GM19438 (cell line): ENCODE results near the gene CACTIN.

ENCODE experiments used
- ATAC-seq: cut with Tn5 transposase; IDR thresholded peaks from one replicate; pipeline ENCODE4 v1.9.1; 2021; ENCODE audit warnings: low read depth; ENCODE audit not compliant: unreplicated experiment

The CACTIN gene

DNA sequence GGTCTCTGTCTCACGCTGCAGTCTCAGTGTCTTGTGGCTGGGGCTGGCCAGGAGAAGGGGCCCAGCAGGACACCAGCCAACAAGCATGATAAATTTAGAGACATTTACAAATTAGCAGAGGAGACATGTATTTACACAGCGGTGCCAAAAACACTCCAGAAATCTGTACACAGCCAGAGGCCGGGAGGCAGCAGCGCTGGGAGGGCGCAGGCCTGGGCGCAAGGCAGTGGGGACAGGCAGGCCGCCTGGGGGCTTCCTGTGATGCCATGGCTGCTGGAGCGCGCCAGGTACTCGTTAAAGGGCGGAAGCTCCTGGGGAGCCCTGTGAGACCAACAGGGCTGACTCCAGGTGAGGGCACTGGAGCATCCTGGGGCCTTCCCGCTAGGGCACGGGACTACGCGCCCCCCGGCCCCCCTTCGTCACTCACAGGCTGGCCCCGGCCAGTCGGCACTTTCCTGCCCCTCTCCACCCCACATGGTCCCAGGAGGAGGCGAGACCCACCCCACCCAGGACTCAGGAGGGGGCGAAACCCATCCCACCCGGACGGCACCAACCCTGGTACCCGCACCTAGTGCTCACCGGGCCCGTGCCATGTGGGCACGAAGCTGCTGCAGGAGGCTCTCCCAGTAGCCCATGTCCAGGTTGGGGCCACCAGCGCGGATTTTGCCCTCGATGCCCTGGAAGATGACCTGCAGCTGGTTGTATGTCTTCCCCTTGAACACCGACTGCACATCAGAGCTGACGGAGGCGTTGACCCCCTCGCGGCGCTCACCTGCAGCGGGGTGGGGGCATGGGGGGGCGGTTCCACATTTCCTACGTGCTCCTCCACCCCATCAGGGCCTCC is 12.6 kb downstream of the CACTIN start:
- no peak for ATAC-seq

DNA sequence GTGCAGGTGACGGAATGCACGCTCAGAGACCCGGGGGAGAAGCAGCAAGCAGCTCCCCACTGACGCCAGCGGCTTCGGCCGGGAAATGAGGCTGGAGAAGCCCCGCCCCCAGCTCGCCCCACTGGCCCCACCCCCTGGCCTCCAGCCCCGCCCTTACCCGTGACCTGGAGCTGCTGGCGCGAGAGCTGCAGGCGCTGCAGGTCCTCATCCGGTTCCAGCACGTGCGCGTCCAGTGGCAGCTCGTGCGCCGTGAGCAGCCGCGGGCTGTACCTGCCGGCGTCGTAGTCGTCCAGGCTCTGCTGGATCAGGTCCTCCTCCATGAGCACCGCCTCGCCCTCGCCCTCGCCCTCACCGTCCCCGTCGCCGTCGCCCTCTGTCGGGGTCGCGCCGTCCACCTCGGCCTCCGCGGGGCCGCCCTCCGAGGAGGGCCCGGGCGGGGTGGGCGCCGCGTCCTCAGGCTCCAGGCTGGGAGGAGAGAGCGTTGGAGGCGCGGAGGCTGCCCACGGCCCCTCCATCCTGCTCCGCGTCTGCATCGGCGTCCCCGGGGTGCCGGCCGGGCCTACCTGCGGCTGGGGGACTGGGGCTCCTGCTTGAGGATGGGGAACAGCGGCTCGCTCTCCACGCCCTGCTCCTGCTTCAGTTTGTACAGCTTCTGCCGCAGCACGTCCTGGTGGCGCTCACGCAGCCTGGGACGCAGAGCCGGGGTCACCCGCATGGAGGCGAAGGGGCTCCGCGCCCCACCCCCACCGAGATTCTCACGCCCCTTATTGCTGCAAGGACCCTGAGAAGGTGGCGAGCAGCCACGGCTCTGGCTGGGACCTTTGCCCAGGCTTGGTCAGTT is 13.5 kb downstream of the CACTIN start:
- ATAC-seq: no peak

DNA sequence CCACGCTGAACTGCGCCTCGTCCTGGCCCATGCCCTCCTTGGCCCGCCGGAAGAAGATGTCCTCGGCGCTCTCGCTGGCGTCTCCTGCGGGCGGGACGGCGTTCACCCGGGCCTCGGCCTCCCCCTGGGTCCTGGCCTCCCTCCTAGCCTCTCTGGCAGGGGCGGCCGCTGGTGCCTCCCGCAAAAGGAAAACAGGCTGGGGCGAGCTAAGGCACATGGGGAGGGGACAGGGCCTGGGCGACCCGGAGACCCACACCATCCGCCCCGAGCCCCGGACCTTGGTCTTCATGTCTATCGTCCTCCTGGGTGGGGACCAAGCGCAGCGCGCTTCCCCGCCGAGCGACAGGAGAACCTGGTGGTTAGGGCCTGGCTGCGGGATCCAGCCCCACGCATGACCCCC is 14.3 kb downstream of the CACTIN start:
- ATAC-seq: no peak

DNA sequence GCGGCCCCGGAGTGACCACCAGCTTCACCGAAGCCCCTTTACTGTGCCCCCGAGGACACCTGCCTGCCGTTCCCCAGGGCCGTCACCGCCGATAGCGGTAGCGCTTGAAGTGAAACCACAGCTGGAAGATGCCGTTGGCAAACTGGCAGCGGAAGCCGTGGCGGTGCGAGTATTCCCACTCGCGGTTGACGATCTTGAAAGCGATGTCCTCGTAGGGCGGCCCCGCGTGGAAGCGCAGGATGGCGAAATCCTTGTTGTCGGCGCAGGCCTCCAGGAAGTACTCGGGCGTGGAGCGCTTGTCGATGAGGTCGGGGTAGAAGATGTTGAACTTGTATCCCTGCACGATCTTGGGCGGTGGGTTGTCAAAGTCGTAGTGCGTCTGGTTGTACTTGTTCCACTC is 14.7 kb downstream of the CACTIN start:
- no peak for ATAC-seq

DNA sequence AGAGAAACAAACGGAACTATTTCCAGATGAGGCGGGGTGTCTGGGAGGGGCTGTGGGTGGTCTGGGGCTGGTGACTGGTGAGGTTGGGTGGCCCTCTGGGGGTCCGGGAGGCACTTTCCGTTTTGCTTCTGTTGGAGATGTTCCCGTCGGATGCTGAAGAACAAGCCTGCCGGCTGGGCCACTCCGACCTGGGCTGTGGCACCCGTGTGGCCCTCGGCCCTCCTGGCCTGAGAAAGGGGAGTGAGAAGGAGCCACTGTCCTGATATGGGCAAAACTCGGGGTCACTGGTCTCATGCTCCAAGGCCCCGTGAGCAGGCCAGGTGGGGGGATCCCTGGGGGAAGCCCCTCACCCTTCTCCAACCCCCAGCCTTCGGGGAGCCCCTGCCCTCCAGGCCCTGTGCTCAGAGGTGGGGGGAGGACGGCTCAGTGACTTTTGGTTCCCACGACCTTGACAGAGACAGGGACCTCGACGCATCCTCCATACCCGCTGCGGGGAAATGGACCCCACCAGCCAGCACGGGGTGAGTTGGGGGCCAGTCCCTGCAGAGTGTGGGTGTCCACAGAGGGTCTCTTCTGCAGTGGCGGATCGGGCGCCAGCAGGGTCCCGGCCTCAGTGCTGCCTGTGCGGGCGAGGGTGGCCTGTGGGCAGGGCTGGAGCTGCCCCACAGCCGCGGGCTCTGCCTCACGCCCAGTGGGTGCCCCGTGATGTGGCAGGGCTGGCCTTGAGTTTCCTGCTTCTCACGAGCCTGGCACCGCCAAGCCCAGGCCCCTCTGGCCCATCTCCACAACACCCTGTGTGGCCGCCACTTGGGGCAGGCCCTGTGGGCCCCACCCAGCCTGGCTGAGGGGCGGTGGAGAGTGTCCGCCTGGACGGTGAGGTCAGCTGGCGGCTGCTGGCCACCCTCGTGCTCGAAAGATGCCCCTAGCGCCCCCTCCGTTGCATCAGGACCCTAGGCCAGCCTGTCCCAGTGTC is 15.6 kb downstream of the CACTIN start:
- no peak for ATAC-seq

DNA sequence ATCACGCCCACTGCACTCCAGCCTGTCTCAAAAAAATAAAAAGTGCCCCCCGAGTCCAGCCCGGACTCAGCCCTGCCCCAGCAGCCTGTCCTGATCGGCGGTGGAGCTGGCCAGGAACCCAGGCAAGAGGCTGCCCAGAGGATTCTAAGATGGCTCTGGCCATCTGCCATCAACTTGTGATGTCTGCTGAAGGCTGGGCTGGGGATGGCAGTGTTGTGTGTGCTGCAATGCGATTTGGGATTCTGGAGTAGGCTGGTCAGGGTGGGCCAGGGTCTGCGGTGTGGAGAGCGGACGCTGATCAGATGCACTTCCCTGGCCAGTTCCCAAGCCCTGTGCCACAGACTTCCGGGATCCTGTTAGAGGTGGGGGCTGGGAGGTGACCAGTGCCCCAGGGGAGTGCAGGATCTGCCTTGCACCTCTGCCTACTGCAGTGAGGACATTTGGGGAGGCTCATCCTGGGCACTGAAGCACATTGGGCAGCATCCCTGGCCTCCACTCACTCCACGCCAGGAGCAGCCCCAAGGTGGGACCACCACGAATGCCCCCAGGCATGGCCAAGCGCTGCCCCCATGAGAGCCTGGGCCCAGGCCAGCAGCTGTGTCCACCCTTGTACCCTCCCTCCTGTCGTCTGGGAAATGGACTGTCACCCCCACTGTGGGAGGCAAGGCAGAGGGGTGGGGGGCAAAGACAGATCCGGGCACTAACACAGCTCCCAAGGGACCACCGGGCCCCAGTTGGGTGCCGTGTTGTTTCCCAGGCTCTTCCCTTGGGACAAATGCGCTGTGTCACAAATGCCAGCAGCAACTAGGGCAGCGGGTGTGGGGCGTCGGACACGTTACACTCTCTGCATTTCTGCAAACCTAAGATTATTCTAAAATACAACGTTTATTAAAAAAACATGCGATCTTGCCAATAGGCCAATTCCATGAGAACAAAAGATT is 16.5 kb downstream of the CACTIN start:
- no peak for ATAC-seq

DNA sequence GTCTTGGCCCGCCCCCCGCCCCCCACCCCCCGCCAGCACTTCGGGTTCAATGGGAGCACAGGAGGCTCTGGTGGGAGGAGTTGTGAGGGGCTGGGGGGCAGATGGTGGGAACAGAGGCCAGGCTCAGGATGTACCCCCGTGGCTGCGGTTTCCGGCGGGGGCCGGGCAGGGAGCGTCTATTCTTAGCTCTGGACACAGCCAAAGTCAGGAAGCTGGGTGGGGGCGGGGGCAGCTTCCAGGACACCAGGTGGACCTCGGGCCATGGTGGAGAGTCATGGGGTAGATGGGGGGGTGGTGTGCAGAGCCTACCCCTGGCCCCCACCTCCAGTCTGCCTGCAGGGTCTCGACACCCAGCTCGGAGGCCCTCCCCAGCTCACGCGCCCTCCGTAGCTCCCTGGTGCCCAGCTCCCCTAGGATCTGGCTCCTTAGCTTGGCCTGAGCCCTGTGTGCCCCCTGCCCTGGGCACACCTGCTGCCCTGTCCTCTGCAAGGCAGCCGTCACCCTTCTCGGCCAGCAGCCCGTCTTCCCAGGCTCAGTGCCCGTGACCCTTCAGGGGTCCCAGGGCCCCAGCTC is 17.8 kb downstream of the CACTIN start:
- ATAC-seq: no peak

DNA sequence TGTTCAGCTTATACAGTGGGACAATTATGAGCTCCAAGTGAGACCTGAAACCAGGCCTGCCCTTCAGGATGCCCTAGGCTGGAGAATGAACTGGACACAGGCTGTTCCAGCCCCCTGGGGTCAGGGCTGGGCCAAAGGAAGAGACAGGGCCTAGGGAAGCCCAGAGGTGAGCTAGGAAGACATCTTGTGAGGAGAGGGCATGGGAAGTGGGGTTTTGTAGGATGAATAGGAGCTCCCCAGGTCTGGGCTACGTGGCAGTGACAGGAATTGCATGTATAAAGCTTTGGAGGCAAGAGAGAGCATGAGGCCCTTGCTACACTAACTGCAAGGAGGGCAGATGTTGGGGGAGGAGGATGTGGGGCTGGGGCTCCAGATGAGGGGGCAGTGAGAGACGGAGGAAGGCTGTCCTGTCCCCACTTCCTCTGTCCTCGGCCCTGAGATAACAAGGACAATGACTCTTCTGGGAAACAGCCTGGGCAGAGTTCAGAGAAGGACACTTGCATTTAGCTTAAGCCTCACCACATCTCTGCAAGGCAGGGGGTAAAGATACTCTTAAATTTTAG is 18.4 kb downstream of the CACTIN start:
- no peak for ATAC-seq

DNA sequence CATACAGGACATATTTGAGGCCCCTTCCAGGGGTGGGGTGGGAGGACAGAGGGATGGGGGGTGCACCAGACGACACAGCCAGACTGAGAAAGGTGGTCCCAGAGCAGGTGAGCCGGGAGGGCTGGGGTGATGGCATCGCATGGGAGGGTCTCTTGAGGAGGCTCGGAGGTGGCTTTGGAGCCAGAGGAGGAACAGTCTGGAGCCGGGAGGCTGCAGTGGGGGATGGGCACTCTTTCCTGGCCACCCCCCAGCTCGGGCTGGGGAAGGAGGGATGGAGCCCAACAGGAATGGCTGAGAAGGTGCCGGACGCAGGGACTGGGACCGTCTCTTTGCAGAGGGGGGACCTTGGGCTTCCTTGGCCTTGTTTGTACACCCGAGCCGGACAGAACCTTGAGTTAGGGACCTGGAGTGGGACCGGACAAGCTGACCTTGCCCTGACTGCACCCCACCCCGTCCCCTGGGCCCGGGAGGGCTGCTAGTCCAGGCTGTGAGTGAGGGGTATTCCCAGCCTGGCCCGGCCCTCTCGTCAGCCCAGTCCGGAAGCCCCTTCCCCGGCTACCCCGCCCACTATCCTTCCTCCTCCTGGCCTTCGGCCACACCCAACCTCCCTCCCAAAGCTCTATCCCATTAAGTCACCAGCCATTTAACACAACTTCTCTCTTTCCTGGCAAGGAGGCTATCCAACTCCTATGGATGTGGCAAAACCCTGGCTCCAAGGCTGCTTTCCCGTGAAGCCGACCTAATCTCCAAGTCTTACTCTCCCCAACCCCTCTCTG is 19.1 kb downstream of the CACTIN start:
- ATAC-seq: no peak

DNA sequence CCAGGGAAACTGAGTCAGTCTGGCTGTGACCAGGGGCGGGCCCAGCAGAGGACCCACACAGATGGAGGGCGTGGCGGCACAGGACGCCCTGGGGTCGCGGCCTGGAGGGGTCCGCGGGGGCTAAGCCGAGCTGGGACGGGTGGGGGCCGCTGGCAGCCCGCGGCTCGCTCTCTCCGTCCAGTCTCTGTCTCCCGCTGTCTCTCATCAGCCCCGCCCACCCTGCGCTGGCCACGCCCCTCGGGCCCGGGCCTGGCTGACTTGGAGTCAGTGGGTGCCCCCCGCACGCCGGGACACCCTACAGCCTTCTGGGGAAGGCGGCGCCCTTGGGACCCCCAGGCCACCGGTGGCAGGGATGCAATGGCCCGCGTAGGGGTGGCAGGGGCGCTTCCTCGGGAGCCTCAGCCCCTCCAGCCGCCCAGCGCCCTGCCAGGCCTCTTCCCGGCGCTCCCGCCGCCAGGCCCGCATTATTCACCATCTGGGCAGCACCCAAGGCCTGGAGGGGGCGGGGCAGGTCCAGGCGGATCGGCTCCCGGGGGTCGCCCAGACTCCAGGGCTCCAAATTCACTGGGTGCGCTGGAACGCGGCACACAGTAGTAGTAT is 19.8 kb downstream of the CACTIN start, which contains the start of gene TBXA2R:
TBXA2R (minus strand) TSS at position 186 of the 600 bp plus-strand sequence. CDS start 6,241 bp downstream, outside the sequence.
- no peak for ATAC-seq

DNA sequence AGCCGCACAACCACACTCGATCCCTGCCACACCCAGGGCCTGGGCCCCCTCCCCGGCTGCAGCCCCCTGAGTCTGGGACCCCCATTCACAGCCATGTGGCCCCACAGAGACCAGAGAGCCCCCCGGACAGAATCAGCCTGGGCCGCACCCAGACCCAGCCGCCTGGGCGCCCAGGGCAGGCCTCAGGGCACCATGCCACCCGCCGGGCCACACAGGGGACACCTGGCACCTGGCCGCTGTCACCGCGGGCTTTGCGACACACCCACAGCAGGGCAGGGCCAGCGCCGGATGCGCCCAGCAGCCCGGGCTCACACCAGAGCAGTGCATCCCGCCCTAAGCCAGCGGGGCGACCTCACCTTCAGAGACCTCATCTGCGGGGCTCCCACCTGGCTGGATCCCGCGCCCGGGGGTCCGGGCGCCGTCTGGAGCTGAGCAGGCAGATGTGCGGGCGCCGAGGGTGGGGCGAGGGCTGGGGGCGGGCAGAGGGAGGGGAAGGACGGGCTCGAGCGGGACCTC is 20.4 kb downstream of the CACTIN start:
- no peak for ATAC-seq

DNA sequence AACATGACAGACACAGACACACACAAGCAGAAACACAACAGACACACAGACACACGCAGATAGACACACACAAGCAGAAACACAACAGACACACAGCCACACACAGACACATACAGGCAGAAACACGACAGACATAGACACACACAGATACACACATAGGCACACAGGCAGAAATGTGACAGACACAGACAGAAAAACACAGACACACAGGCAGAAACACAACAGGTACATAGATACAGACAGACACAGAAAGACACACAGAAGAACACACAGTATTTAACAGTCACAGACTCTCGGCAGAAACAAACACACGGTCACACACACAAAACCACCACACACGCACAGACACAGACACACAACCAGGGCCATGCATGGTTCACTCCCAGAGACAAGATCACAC is 20.8 kb downstream of the CACTIN start:
- ATAC-seq: no peak

DNA sequence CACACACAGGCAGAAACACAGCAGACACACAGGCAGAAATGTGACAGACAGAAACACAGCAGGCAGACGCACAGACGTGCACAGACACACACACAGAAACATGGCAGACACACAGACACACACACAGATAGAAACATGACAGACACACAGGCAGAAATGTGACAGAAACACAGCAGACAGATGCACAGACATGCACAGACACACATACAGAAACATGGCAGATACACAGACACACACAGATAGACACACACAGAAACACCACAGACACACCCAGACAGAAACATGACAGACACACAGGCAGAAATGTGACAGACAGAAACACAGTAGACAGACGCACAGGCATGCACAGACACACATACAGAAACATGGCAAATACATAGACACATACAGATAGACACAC is 21.2 kb downstream of the CACTIN start:
- no peak for ATAC-seq

DNA sequence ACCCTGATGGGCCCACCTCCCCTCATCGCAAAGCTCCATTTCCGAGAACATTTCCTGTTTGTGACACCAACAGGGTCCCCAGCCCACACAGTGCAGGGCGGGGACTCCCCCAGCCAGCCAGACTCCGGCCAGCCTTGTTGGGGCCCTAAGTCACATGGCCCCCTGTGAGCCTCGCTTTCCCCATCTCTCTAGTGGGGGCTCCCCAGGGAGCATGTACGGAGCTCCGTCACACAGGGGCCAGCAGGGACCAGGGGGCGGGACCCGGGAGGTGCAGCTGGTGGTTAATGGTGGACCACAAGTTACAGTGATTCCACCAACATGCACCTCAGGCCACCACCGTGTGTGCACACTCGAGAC is 21.6 kb downstream of the CACTIN start:
- ATAC-seq: no peak

DNA sequence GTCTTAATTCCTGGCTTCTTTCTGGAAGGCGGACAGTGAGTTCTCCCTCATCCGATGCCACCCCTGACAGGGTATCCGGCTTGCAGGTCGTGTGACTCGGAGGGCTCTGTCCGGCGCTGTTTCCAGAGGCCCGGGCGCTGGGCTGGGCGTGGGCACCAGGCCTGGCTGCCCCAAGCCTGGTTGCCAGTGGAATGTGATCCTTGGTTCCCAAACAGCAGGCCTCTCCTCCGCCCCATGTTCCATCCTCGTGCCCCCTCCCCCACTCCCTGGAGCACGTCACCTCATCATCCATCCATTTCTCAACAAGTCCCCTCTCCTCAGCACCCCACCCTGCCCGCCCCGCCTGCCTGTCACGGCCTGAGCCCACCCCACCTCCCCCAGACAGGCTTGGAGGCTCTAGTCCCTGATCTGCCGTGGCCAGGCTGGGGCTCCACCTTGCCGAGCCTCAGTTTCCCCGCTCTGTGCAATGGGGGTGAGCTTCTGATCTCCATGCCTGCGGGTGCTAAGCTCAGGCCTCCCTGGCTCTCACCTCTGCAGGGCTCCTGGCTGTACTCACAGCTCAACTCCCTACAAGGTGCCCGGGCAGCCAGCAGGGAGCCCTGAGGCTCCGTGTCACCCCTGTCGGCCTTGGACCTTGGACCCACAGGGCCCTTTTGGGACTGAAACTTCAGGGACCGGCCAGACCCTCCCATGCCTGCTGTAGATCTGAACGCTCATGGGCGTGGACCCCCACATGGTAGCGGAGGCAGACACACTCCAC is 22.2 kb downstream of the CACTIN start:
- no peak for ATAC-seq

DNA sequence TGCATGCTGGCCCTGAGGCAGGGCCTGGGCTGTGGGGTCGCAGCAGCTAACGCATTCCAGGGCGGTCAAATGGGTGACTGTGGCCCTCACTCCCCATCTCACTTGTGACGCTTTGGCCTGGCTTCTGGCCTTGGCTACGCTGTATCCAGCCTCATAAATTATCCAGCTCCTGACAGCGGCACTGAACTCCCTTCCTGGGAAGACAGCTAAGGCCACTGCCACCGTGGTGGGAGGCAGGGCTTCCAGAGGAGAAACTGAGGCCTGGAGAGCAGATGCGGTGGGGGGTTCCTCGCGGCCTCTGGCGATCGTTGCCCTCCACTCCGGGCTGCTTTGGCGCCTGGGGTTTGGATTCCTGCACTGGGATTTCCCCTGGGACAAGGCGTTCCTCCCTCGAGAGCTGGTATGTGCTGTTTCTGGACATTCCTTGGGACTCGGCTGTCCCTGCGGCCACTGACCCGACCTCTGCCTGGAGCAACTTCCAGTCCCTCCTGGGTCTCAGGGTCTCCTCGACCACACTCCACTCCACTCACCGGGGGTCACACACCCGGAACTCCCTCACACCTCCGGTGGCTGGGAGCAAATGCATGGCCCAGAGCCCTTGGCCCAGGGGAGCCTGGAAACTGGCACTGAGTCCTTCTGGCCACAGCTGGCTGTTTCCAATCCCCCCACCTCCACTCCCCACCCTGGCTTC is 23.3 kb downstream of the CACTIN start:
- no peak for ATAC-seq
